IMR-90 (cell line): ENCODE results near the gene DCLRE1A. TPM values are rescaled to one million over a fixed set of nuclear protein-coding genes. Genes with fewer than 3 reads are reported as not detected.

Experiments used
- ATAC-seq: fragments of 200-7000 bp; cut with Tn5 transposase; 2 replicates; pipeline ENCODE4 v1.9.1; 2020; ENCODE audit warnings: low read depth, mild to moderate bottlenecking, moderate library complexity
- BruUV-seq: library from RNA; stranded (reverse); fragments of 400-500 nt; replicated peaks from 2 replicates; lab custom pipeline; 2021; lab: Mats Ljungman, UMichigan
- CTCF ChIA-PET: fragments of 300-600 bp; formaldehyde crosslinking; extraction: SDS; loops from one replicate; lab custom pipeline; 2021; ENCODE audit warnings: antibody characterized with exemption; lab: Yijun Ruan, JAX
- POLR2A ChIA-PET: fragments of 300-600 bp; sonication (Branson Sonifier 250); formaldehyde crosslinking; loops from one replicate; lab custom pipeline; 2022; ENCODE audit warnings: antibody characterized with exemption; ENCODE audit not compliant: unreplicated experiment; lab: Charles Lee
- DNase-seq: peaks from one replicate; pipeline ENCODE4 v3.0.0; 2013
- H2AFZ ChIP-seq: replicated peaks from 2 replicates; pipeline ENCODE3; 2013; ENCODE audit warnings: low read length, mild to moderate bottlenecking; ENCODE audit not compliant: poor library complexity
- H2AK5ac ChIP-seq: 2 replicates; pipeline ENCODE4 v1.6.1; 2013; ENCODE audit warnings: low read depth, low read length, inconsistent platforms
- H2AK9ac ChIP-seq: replicated peaks from 2 replicates; pipeline ENCODE3; 2013; ENCODE audit warnings: mild to moderate bottlenecking, low read depth, low read length, moderate library complexity; ENCODE audit not compliant: poor library complexity
- H2BK120ac ChIP-seq: 2 replicates; pipeline ENCODE4 v1.6.1; 2013; ENCODE audit warnings: low read depth, low read length, inconsistent platforms
- H2BK15ac ChIP-seq: 3 replicates; pipeline ENCODE4 v1.6.1; 2013; ENCODE audit warnings: low read depth, low read length, inconsistent platforms
- H2BK20ac ChIP-seq: 2 replicates; pipeline ENCODE4 v1.6.1; 2013; ENCODE audit warnings: low read depth, mild to moderate bottlenecking, inconsistent platforms, low read length, moderate library complexity
- H2BK5ac ChIP-seq: 2 replicates; pipeline ENCODE4 v1.6.1; 2013; ENCODE audit warnings: mild to moderate bottlenecking, low read depth, low read length, inconsistent platforms; ENCODE audit not compliant: poor library complexity, severe bottlenecking
- H3K14ac ChIP-seq: replicated peaks from 2 replicates; pipeline ENCODE4 v1.6.1; 2013; ENCODE audit warnings: low read depth, low read length, inconsistent platforms
- H3K18ac ChIP-seq: 2 replicates; pipeline ENCODE4 v1.6.1; 2013; ENCODE audit warnings: low read depth, low read length, control low read depth
- H3K23ac ChIP-seq: 2 replicates; pipeline ENCODE4 v1.6.1; 2013; ENCODE audit warnings: low read depth, low read length, inconsistent platforms
- H3K27ac ChIP-seq: 2 replicates; pipeline ENCODE4 v1.5.1; 2013; ENCODE audit warnings: mild to moderate bottlenecking, control low read depth, low read length; ENCODE audit not compliant: insufficient read depth
- H3K27me3 ChIP-seq: 2 replicates; pipeline ENCODE4 v1.6.1; 2013; ENCODE audit warnings: low read length; ENCODE audit not compliant: control insufficient read depth, insufficient read depth
- H3K36me3 ChIP-seq: 2 replicates; pipeline ENCODE4 v1.6.1; 2013; ENCODE audit warnings: low read length, mixed read lengths; ENCODE audit not compliant: control insufficient read depth, insufficient read depth
- H3K4ac ChIP-seq: 2 replicates; pipeline ENCODE4 v1.6.1; 2013; ENCODE audit warnings: low read depth, low read length, inconsistent platforms
- H3K4me1 ChIP-seq: 2 replicates; pipeline ENCODE4 v1.6.1; 2013; ENCODE audit warnings: low read length, mixed read lengths; ENCODE audit not compliant: control insufficient read depth, insufficient read depth
- H3K4me2 ChIP-seq: 2 replicates; pipeline ENCODE4 v1.6.1; 2013; ENCODE audit warnings: low read depth, mild to moderate bottlenecking, control low read depth, low read length, moderate library complexity
- H3K4me3 ChIP-seq: 2 replicates; pipeline ENCODE4 v1.5.1; 2013; ENCODE audit warnings: low read depth, mild to moderate bottlenecking, control low read depth, low read length, moderate library complexity; ENCODE audit not compliant: insufficient read depth
- H3K56ac ChIP-seq: 2 replicates; pipeline ENCODE4 v1.6.1; 2013; ENCODE audit warnings: low read length, inconsistent platforms; ENCODE audit not compliant: insufficient read depth; ENCODE audit errors: extremely low read depth
- H3K79me1 ChIP-seq, 2 experiments: 2 replicates each; pipeline ENCODE4 v1.6.1; 2013; ENCODE audit warnings: low read length in 2 of 2, inconsistent platforms in 1 of 2, low read depth in 1 of 2
- H3K9ac ChIP-seq: 2 replicates; pipeline ENCODE4 v1.6.1; 2013; ENCODE audit warnings: low read depth, low read length, control low read depth
- H3K9me1 ChIP-seq: 2 replicates; pipeline ENCODE4 v1.6.1; 2013; ENCODE audit warnings: low read length, inconsistent platforms; ENCODE audit not compliant: insufficient read depth
- H3K9me3 ChIP-seq: 2 replicates; pipeline ENCODE4 v1.6.1; 2013; ENCODE audit warnings: low read length; ENCODE audit not compliant: control insufficient read depth, insufficient read depth
- H4K20me1 ChIP-seq: 2 replicates; pipeline ENCODE4 v1.6.1; 2013; ENCODE audit warnings: low read length, inconsistent platforms; ENCODE audit not compliant: insufficient read depth
- H4K5ac ChIP-seq: 2 replicates; pipeline ENCODE4 v1.6.1; 2013; ENCODE audit warnings: mild to moderate bottlenecking, low read depth, low read length, control low read depth
- H4K8ac ChIP-seq, 2 experiments: 2 replicates each; pipeline ENCODE4 v1.6.1; 2013; ENCODE audit warnings: low read depth in 2 of 2, low read length in 2 of 2, control low read depth in 1 of 2, inconsistent platforms in 1 of 2
- H4K91ac ChIP-seq: 2 replicates; pipeline ENCODE4 v1.6.1; 2013; ENCODE audit warnings: low read depth, low read length, inconsistent platforms; ENCODE audit not compliant: insufficient read depth
- RFX5 ChIP-seq: IDR thresholded peaks from 2 replicates; pipeline ENCODE4 v1.8.0; 2012; ENCODE audit warnings: low read depth, mild to moderate bottlenecking, low read length, moderate library complexity
- WGBS, 2 experiments: methylation state at CpG; one replicate each; pipeline versions ENCODE4 v1.1.5 to v1.1.7; 2013; ENCODE audit warnings: missing lambda C conversion rate in 2 of 2; ENCODE audit not compliant: insufficient read length in 1 of 2; ENCODE audit errors: extremely low coverage in 2 of 2; 5-methylcytosine and 5-hydroxymethylcytosine counted together
- dilution Hi-C: fragments of 300-500 bp; cut with HindIII; formaldehyde crosslinking; loops from one replicate; pipeline ENCODE4 v1.14.3; 2018; ENCODE audit warnings: low sequenced_read_pairs; ENCODE audit not compliant: unreplicated experiment
- in situ Hi-C: fragments of 300-500 bp; cut with MboI; formaldehyde crosslinking; loops from 3 replicates; pipeline ENCODE4 v1.14.3; 2019; ENCODE audit warnings: low sequenced_read_pairs, inconsistent platforms, mixed read lengths
- intact Hi-C: fragments of 100-400 bp; cut with micrococcal nuclease; formaldehyde crosslinking; loops from 2 replicates; pipeline ENCODE4 v1.10.0; 2022
- polyA plus RNA-seq, 3 experiments: library from polyadenylated mRNA; depleted of rRNA; stranded (reverse); fragments of >200 nt; gene quantifications; 2 replicates each; pipeline ENCODE4 v1.2.3, GENCODE V29; 2012; ENCODE audit warnings: low replicate concordance in 1 of 3
- total RNA-seq: library from RNA; depleted of rRNA; stranded (reverse); fragments of >200 nt; gene quantifications from 2 replicates; pipeline ENCODE4 v1.2.3, GENCODE V29; 2012

Gene DCLRE1A
- total and polyA plus RNA-seq, 2 of the 4 experiments (the other 2 are of a cell fraction) = 3.1 to 6.3 TPM

GRCh38 chr10:113897693-113898618 lies 44.1 kb upstream of the DCLRE1A start:
- H3K27ac ChIP-seq = no peak overlapping the region
- no peak overlapping the region for H3K56ac ChIP-seq
- H2AFZ ChIP-seq = no peak overlapping the region
- in situ Hi-C loops (no loop called here), dilution Hi-C loops (no loop called here), intact Hi-C loops (no loop called here)
- H2AK5ac ChIP-seq = no peak overlapping the region
- peaks cover 9% of the 10 kb centered on the region for H3K36me3 ChIP-seq
- no peak overlapping the region for H3K4me2 ChIP-seq
- no peaks in the 10 kb centered on the region for H3K79me1 ChIP-seq
- no peak overlapping the region for H2AK9ac ChIP-seq
- ATAC-seq (no peak), DNase-seq (no peak)
- CTCF ChIA-PET = no interaction called here
- no peak overlapping the region for H2BK15ac ChIP-seq
- H4K8ac ChIP-seq = no peak overlapping the region
- no peaks in the 10 kb centered on the region for H3K27me3 ChIP-seq
- H4K20me1 ChIP-seq = no peaks in the 10 kb centered on the region
- no peak overlapping the region for H3K9ac ChIP-seq
- no peak overlapping the region for H3K23ac ChIP-seq
- no peak overlapping the region for H2BK120ac ChIP-seq
- H3K18ac ChIP-seq = no peak overlapping the region
- no peak overlapping the region for H3K4me3 ChIP-seq
- H4K5ac ChIP-seq = no peak overlapping the region
- POLR2A ChIA-PET = no interaction called here
- no peak overlapping the region for H4K91ac ChIP-seq
- H3K4ac ChIP-seq = no peak overlapping the region
- H2BK20ac ChIP-seq = no peak overlapping the region
- BruUV-seq = no TSS peak
- no peak overlapping the region for H2BK5ac ChIP-seq
- 0 out of 2 replicates have a peak, but pooled peaks cover 2% of the 10 kb centered on the region for H3K4me1 ChIP-seq
- H3K9me3 ChIP-seq = no peaks in the 10 kb centered on the region
- no peak for TF ChIP-seq RFX5
- no peak overlapping the region for H3K14ac ChIP-seq
- no CpG with 5 or more reads among the region's 6 CpGs for WGBS, 2 experiments
- peaks cover 2% of the 10 kb centered on the region; the same call in 1 of the 2 replicates for H3K9me1 ChIP-seq
